NCI-H446 (cell line): Measurements from ENCODE around the gene RBM28.
"Not testable (repeated sequence)": the region's sequence is repeated elsewhere in the genome, so short reads cannot be mapped to it uniquely, and the experiment has no call there.

Source experiments
- DNase-seq, 2 experiments: peaks; one replicate each; lab custom pipeline; 2025; lab: John Stamatoyannopoulos, UW

The RBM28 gene

DNA sequence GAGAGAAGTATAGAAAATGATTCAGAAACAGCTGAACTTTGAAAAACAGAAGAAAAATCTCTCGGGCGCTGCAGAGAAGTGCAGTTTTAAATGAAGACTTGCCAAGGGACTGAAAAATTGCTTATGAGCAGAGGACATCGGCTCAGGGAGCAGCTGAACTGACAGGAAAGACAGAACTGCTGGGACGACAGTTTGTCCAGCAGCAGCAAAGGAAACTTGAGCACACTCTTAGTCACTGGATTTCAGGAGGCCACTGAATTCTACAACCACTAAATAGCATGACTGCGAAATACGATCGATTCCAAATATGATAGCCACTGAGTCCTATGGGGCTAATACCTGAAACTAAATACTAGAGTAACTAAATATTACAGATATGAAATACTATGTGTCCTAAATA is 59.6 kb downstream of the RBM28 start:
- DNase-seq = no peak

DNA sequence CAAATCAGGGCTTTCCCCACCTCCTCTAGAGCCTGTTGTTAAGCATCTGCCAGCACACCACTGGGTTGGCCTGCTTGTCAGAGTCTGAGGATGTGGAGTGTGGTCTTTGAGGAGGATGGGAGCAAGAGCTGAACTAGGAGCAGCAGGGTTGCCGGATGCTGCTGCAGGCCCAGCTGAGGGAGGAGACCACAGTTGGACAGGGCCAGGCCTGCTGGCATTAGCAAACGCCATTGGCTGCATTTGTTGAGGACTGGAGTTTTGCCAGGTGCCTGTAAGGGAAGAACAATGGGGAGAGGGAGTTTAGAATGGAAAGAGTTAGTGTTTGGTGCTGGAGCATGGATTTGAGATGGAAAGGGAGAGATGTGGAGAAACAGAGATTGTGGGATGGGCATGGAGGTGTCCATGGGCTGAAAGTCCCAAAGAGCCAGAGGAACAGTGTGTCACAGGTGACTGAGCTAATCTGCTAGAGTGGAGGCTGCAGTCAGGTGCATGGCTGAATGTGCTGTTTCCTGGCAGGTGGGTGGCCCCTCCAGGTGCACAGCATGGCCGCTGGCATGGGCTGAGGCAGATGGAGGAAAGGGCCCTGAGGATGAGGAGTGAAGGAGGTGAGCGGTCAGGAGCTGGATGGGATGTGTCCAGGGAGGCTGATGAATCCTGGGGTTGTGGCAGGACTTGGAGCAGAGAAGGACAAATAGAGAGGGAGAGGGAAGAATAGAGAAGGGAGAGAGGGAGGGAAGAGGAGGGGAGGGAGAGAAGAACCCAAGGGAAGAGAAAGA is 61.9 kb downstream of the RBM28 start:
- DNase-seq = peak in 1 of 2 experiments; percentile 43

- DNase-seq = not testable (repeated sequence)
Measured at GRCh38 chr7:128280451-128280850, 63.3 kb downstream of the RBM28 start.

DNA sequence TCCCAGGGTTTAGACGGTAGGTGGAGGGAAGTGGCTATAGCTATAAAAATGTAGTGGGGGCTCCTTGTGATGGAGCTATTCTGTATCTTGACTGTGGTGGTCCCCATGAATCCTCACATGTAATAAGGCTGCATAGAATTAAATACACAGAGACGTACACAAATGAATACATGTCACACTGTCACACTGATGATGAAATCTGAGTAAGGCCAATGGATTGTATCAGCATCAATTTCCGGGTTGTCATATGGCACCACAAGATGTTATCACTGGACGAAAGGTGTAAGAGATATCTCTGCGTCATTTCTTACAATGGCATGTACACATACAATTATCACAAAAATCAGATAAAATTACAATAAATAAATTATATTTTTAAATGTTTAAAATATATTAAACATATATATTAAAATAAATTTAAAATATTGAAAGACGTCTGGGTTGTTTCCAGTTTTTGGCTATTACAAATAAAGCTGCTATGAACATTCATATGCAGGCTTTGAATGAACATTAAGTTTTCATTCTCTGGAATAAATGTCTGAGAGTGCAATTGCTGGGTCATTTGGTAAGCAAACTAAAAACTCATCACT is 64.5 kb downstream of the RBM28 start:
- DNase-seq = no peak

GRCh38 chr7:128278366-128278765 is 65.3 kb downstream of the RBM28 start:
- DNase-seq = no peak

GRCh38 chr7:128275681-128276080 is 68.0 kb downstream of the RBM28 start:
- DNase-seq = no peak

GRCh38 chr7:128274884-128275603 is 68.7 kb downstream of the RBM28 start:
- no peak for DNase-seq

DNA sequence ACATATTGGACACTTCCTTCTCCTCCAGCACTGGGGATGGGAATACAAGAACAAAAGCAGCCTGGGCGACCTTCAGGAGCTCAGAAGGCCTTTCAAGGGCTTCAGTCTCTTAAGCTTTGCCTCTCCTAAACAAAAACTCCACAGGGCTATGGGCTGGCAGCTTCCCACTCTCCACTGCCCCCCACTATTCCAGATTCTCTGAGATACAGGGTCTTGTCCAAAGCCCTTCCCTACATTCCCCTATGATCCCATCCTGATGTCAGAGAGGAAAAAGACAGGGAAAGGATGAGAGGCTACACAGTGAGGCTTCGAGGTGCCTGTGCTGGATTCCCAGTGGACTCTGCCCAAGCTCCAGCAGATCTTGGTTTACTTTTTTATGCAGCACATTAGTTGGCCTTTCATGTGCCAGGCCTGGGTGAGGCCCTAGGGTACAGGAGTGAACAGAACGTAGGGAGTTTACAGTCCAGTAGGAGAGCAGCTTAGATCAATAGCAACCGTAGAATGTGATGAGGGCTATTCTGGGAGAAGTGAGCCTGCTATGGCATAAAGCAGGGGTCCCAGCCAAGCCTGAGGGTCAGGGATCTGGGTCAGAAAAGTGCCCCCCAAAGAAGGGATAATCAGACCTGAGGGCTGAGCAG is 69.3 kb downstream of the RBM28 start:
- no peak for DNase-seq

- no peak for DNase-seq
Measured at GRCh38 chr7:128271942-128272481, 71.7 kb downstream of the RBM28 start.

- DNase-seq = no peak
Measured at GRCh38 chr7:128271471-128271941, 72.2 kb downstream of the RBM28 start.

- no peak for DNase-seq
Measured at GRCh38 chr7:128270826-128271272, 72.9 kb downstream of the RBM28 start.

- DNase-seq = no peak
Measured at GRCh38 chr7:128268233-128268632, 75.5 kb downstream of the RBM28 start.

GRCh38 chr7:128267595-128267924 is 76.1 kb downstream of the RBM28 start:
- DNase-seq = no peak

DNA sequence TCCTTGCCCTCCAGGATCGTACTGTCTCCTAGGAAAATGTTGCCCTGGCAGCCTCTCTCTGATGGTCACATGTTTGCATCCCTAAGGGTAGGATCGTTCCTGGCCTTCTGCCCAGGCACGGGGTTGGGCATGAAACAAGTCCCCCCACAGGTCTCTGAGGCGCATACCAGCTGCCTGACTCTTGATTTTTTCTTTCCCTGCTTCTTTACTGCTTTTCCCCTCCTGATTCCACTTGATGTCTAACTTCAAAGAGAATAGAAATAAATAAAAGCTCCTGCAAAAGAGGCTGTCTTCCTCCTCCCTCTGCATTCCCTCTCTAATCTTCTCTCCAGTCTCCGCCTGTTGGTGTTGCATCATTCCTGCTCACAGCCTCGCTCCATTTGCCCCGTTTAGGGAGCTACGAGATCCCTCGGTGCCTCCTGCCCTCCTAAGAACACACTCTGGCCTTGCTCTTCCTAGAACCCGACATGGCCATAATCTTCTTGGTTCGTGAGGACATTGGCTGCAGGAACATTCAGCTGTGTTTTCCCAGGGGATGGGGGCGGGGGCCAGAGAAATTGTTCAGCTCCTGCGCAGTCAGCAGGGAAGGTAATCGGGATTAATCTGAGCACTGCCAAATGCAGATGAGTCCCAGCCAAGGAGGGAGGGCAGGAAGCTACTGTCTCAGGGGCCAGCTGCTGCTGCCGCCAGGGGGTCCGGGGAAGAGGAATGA is 76.7 kb downstream of the RBM28 start:
- peak; percentile 81 to 95 for DNase-seq

DNA sequence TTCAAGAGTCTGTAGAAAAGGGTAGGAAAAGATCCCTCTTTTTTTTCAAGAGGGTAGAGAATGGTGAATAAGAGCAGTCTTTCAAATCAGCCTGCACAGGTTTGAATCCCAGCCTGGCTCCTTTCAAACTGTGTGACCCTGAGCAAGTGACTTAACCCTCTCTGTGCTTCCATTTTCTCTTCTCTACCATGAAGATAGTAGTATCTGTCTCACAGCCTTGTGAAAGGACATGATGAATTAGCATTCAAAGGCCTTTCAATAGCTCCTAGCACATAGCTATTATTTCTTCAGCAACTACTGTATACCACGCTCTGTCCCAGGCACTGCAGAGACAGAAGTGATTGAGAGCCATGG is 77.2 kb downstream of the RBM28 start:
- no peak for DNase-seq

- DNase-seq = no peak
Measured at GRCh38 chr7:128265906-128266300, 77.8 kb downstream of the RBM28 start.

DNA sequence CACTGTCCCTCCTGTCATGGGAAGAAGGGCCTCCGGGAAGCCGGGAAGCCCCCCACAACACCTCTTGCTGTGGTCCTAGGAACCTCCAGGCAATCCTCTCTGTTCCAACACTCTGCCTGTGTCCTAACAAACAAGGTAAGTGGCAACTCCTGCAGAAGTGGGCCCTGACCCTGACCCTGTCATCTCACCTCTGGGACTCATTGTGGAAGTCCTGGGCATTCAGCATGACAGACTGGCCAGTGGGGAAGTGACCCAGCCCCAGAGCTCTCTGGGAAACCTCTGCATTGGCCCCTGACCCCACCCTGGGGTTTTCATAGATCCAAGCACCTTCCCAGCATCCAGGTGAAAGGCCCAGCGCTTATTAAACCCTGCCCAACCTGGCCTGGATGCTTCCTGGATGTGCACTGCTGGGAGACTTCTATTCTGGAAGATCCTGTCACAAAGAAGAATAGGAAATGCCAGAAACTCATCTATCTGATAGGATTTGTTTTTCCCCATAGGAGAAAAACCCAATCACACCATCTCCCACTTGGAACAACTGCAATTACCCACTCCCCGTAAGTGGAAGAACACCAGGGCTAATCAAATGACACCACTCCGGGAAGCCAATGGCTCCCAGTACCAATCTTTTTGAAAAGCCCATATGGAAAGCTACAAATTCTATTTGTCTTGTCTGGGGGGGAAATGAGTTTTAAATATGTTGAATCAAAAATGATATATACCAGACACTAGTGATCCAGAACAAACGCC is 78.4 kb downstream of the RBM28 start:
- no peak for DNase-seq

DNA sequence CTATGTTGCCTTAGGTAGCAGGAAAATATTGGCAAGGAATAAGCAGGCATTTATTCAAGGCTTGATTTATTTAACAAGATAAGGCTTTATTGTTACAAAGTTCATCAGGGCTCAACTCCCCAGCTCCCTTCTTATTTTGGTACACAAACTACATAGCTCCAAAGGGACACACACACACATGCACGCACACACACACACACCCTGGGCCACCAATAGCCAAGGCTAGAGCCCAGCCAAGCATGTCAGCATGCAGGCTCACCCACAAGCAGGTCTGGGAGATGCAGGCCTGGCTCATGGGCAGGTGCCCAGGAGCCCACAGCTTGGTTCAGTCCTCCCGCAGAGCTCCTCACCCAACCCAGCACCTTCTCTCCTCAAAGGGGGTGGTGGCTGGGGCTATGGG is 79.2 kb downstream of the RBM28 start:
- DNase-seq = no peak

DNA sequence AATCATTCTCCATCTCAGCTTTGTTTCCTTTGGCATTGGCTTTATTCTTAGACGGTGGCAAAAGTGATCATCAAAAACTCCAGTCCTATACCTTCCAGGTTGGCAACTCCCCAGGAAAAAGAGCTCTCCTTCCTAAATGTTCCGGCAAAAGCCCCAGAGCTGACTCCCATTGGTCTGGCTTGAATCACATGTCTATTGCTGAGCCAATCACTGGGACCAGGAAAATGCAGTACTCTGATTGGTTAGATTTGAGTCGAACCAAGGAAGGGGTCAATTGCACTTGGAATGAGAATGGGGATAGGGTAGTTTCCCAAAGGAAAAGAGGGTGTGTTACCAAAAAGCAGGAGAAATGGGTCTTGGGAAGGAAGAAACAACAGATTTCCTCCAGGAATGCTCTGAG is 80.3 kb downstream of the RBM28 start:
- no peak for DNase-seq

DNA sequence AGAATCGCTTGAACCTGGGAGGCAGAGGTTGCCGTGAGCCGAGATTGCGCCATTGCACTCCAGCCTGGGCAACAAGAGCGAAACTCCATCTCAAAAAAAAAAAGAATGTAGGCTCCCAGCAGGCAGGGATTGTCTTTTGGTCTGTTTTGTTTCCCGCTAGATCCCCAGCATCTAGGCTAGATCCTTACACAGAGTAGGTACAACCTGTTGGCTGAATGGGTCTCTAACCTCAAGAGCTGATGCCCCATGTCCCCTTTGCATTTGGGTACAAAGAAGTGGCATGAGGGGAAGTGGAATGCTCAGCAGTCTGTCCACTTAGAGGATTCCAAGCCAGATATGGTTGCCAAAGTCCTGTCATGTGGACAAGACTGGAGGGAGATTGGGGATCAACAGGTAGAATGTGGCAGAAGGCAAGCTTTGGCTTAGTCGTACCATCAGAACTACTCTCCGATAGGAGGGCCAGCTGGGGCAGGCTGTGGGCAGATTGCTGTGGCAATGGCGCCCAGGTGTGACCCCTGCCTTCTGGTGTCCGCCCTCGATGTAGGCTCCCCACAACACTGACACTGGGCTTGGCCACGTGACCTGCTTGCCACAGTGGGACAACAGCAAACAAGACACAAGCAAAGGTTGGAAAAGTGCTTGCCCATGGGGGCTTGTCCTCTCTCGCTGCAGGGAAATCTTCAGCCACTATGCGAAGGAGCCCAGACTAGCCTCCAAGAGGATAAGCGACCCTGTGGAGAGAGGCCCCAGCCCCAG is 81.3 kb downstream of the RBM28 start:
- DNase-seq = no peak
